Activated CD8-positive, alpha-beta memory T cell treated with anti-CD3 and anti-CD28 coated beads, Interleukin-2, amount 10 ng/mL, durations not matched to agents 7 days and 5 days (primary cell): ENCODE results near the gene HBS1L. TPM values are rescaled to one million over a fixed set of nuclear protein-coding genes. Genes with fewer than 3 reads are reported as not detected.
A peak's percentile ranks its signal among the peaks of the same experiment; 100 is the strongest.

ENCODE experiments used
- ATAC-seq: fragments of 150-1000 bp; cut with Tn5 transposase; one replicate; pipeline ENCODE4 v1.10.0; 2021; ENCODE audit warnings: moderate library complexity
- CTCF ChIA-PET: fragments of 350-600 bp; sonication (Branson Sonifier 250); formaldehyde crosslinking; loops from one replicate; lab custom pipeline; 2021; ENCODE audit warnings: antibody characterized with exemption; lab: Charles Lee
- DNase-seq: peaks from one replicate; pipeline ENCODE4 v3.0.0-alpha.2; 2020
- H3K27ac Mint-ChIP-seq: one replicate; pipeline ENCODE4 v1.8.0; 2021; ENCODE audit warnings: mild to moderate bottlenecking, mixed read lengths
- H3K27me3 Mint-ChIP-seq: one replicate; pipeline ENCODE4 v1.8.0; 2021; ENCODE audit warnings: mixed read lengths
- H3K36me3 Mint-ChIP-seq: one replicate; pipeline ENCODE4 v1.8.0; 2021; ENCODE audit warnings: mild to moderate bottlenecking, mixed read lengths
- H3K4me1 Mint-ChIP-seq: one replicate; pipeline ENCODE4 v1.8.0; 2021; ENCODE audit warnings: mixed read lengths
- H3K4me3 Mint-ChIP-seq: one replicate; pipeline ENCODE4 v1.8.0; 2021; ENCODE audit warnings: mild to moderate bottlenecking, moderate library complexity, mixed read lengths
- H3K9me3 Mint-ChIP-seq: one replicate; pipeline ENCODE4 v1.8.0; 2022; ENCODE audit warnings: low read depth, mixed read lengths
- total RNA-seq, 2 experiments: library from RNA; stranded (reverse); gene quantifications; one replicate each; pipeline ENCODE4 v1.2.3, GENCODE V29; 2021

Gene HBS1L
- total RNA-seq, 2 experiments from 2014 or later = 92.2 to 112 TPM

DNA sequence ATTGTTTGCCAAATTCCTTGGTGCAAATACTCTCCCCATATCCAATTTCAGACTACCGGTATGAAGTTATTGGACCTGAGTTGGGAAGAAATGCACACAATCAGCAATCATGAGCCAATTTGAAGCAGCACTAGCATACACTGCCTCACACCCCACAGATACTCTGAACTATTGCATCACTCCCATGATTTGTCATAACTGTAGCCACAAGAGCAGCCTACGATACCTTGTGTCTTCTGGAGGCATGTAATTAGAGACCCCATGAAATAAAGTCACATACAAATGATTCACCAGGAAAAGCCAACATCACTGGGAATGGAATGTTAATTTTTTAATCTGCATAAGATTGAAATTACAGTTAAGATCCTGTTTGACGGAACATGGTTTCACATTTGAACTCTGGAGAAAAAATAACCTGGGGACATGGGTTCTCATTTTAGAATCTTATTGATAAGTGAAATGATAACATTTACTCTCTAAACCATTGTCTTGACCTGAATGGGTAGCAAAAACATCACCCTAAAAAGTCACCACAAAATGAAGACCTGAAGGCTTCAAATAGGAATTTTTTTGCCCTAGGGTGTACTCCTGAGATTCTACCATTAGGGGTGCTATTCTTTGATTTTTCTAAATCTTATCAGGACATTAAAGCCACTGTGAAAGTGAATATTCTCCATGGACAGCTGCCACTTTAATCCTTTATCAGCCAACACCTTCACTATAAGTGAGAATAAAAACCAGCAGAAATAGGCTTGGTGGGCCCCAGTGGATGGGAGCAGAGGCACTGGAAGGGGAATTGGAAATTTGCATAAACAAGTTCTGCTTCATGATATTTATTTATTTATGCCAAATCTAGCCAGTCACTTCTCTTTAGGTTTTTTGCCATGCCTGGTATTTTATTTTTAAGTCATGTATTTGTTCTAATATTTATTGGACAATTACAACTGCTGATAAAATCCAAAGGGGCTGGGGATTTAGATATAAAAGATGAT lies 34.5 kb upstream of the HBS1L start:
- no peaks in the 10 kb centered on the region for H3K27me3 Mint-ChIP-seq
- peak; percentile 87 for ATAC-seq
- peaks cover 84% of the 10 kb centered on the region for H3K4me1 Mint-ChIP-seq
- H3K4me3 Mint-ChIP-seq = peak overlapping the region; percentile 71
- H3K27ac Mint-ChIP-seq = peak overlapping the region; percentile 89
- H3K36me3 Mint-ChIP-seq = peaks cover 11% of the 10 kb centered on the region
- peak; percentile 79 for DNase-seq
- no peaks in the 10 kb centered on the region for H3K9me3 Mint-ChIP-seq
- CTCF ChIA-PET = interaction anchor here (0.6 to 3.2 kb wide), 22 partner anchors 12 to 120 kb away, joined by 3 to 20 read pairs (median 4); partner anchors contain the start of genes HBS1L and MYB

DNA sequence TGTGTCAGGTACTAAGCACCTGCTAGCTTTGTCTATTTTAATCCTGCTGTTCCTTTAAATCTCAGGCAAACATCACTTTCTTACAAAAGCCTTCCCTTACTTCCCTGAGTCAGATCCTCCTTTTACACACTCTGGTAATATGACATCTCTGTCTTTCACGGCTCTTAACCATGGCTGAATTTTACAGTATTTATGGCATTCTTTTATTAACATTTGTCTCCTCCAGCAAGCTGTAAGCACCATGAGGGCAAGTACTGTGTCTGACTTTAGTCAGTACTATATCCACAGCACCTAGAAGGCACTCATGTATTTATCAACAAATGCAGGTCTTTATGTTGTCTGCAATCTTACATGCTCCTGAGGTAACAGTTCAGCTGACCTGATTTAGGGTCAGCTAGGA lies 33.7 kb upstream of the HBS1L start:
- no peaks in the 10 kb centered on the region for H3K9me3 Mint-ChIP-seq
- DNase-seq = no peak
- no peaks in the 10 kb centered on the region for H3K27me3 Mint-ChIP-seq
- peak overlapping the region; percentile 63 for H3K4me3 Mint-ChIP-seq
- peaks cover 77% of the 10 kb centered on the region for H3K4me1 Mint-ChIP-seq
- ATAC-seq = peak; percentile 17
- CTCF ChIA-PET = interaction anchor here (0.6 to 3.2 kb wide), 20 partner anchors 12 to 121 kb away, joined by 3 to 21 read pairs (median 4); partner anchors contain the start of genes HBS1L and MYB
- H3K36me3 Mint-ChIP-seq = peaks cover 12% of the 10 kb centered on the region
- H3K27ac Mint-ChIP-seq = peak overlapping the region; percentile 89

GRCh38 chr6:135087803-135088202 lies 33.2 kb upstream of the HBS1L start:
- Mint-ChIP-seq H3K36me3 (peaks cover 13% of the 10 kb centered on the region), H3K4me1 (peaks cover 72% of the 10 kb centered on the region), H3K4me3 (peak overlapping the region; percentile 63), H3K27ac (peak overlapping the region; percentile 89), H3K27me3 (no peaks in the 10 kb centered on the region), H3K9me3 (peaks cover 2% of the 10 kb centered on the region)
- CTCF ChIA-PET = interaction anchor here (0.8 to 3.2 kb wide), 23 partner anchors 11 to 121 kb away, joined by 3 to 21 read pairs (median 4); partner anchors contain the start of genes HBS1L and MYB
- ATAC-seq (peak; percentile 41), DNase-seq (peak; percentile 69)

DNA sequence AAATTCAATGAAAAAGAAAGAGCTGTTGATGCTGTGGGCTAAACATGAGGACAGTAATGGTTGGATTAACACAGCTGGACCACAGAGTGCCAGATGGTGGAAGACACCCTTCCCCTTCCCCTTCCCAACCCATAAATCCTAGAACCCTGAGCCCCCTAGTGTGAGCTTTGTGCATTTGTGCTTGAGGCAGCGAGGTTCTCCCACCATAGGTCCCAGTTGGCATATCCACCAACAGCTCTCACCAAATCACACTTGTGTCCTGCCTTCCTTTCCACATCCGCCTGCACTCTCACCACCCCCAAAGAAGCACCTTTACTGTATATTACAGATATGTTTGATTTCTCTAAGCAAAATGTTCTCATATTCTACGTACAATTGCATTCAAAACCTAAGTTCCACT lies 32.8 kb upstream of the HBS1L start:
- Mint-ChIP-seq H3K27me3 (no peaks in the 10 kb centered on the region), H3K9me3 (peaks cover 3% of the 10 kb centered on the region), H3K27ac (peak overlapping the region; percentile 89), H3K4me1 (peaks cover 68% of the 10 kb centered on the region), H3K4me3 (peak overlapping the region; percentile 63), H3K36me3 (peaks cover 11% of the 10 kb centered on the region)
- CTCF ChIA-PET = interaction anchor here (0.8 to 3.2 kb wide), 21 partner anchors 11 to 122 kb away, joined by 3 to 21 read pairs (median 5); partner anchors contain the start of genes HBS1L and MYB
- ATAC-seq (peak; percentile 3), DNase-seq (peak; percentile 53)

GRCh38 chr6:135086414-135086764 lies 31.8 kb upstream of the HBS1L start:
- ATAC-seq (no peak), DNase-seq (no peak)
- peaks cover 61% of the 10 kb centered on the region for H3K4me1 Mint-ChIP-seq
- CTCF ChIA-PET = interaction anchor here (0.7 to 3.2 kb wide), 11 partner anchors 10 to 119 kb away, joined by 3 to 21 read pairs (median 8); partner anchors contain the start of gene HBS1L
- peak overlapping the region; percentile 63 for H3K4me3 Mint-ChIP-seq
- H3K27ac Mint-ChIP-seq = peak overlapping the region; percentile 89
- H3K9me3 Mint-ChIP-seq = peaks cover 8% of the 10 kb centered on the region
- H3K27me3 Mint-ChIP-seq = no peaks in the 10 kb centered on the region
- H3K36me3 Mint-ChIP-seq = peaks cover 17% of the 10 kb centered on the region

- H3K36me3 Mint-ChIP-seq = peaks cover 18% of the 10 kb centered on the region
- H3K4me3 Mint-ChIP-seq = peak overlapping the region; percentile 63
- H3K9me3 Mint-ChIP-seq = peaks cover 8% of the 10 kb centered on the region
- DNase-seq (peak; percentile 44), ATAC-seq (no peak)
- H3K4me1 Mint-ChIP-seq = peaks cover 59% of the 10 kb centered on the region
- CTCF ChIA-PET = interaction anchor here (0.9 to 3.2 kb wide), 11 partner anchors 9 to 146 kb away, joined by 3 to 21 read pairs (median 4); partner anchors contain the start of gene HBS1L
- H3K27me3 Mint-ChIP-seq = no peaks in the 10 kb centered on the region
- H3K27ac Mint-ChIP-seq = peak overlapping the region; percentile 89
These were observed 31.2 kb upstream of the HBS1L start for GRCh38 chr6:135085700-135086413.

DNA sequence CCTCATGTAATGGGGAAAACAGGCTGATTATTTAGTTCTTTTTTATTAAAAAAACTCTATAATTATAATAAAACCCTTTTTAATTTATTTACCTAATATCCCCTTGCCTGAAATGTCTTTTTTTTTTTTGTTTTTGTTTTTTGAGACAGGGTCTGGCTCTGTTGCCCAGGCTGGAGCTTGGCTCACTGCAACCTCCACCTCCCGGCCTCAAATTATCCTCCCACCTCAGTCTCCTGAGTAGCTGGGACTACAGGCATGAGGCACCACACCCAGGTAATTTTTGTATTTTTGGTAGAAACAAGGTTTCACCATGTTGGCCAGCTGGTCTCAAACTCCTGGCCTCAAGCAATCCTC lies 30.3 kb upstream of the HBS1L start:
- H3K27me3 Mint-ChIP-seq = no peaks in the 10 kb centered on the region
- peaks cover 8% of the 10 kb centered on the region for H3K9me3 Mint-ChIP-seq
- H3K4me1 Mint-ChIP-seq = peaks cover 49% of the 10 kb centered on the region
- CTCF ChIA-PET = interaction anchor here (1.2 to 1.7 kb wide), 4 partner anchors 13 to 145 kb away, joined by 3 to 4 read pairs (median 4); no protein-coding TSS in a partner anchor
- ATAC-seq (no peak), DNase-seq (no peak)
- peaks cover 18% of the 10 kb centered on the region for H3K36me3 Mint-ChIP-seq
- H3K4me3 Mint-ChIP-seq = no peak overlapping the region
- no peak overlapping the region for H3K27ac Mint-ChIP-seq

- no peak for ATAC-seq
- peaks cover 43% of the 10 kb centered on the region for H3K4me1 Mint-ChIP-seq
These were observed 29.6 kb upstream of the HBS1L start for GRCh38 chr6:135084001-135084915.

GRCh38 chr6:135081966-135082365 lies 27.3 kb upstream of the HBS1L start:
- CTCF ChIA-PET = interaction anchor here (0.6 to 0.9 kb wide), 2 partner anchors 27 to 63 kb away, joined by 3 read pairs; partner anchors contain the start of gene HBS1L
- no peak overlapping the region for H3K27ac Mint-ChIP-seq
- H3K4me3 Mint-ChIP-seq = no peak overlapping the region
- no peaks in the 10 kb centered on the region for H3K27me3 Mint-ChIP-seq
- ATAC-seq (no peak), DNase-seq (no peak)
- H3K36me3 Mint-ChIP-seq = peaks cover 21% of the 10 kb centered on the region
- peaks cover 8% of the 10 kb centered on the region for H3K9me3 Mint-ChIP-seq
- H3K4me1 Mint-ChIP-seq = peaks cover 20% of the 10 kb centered on the region

More at GRCh38 chr6:135084001-135084915, 29.6 kb upstream of the HBS1L start:
- no peak for DNase-seq
- Mint-ChIP-seq H3K4me3 (no peak overlapping the region), H3K27me3 (no peaks in the 10 kb centered on the region), H3K36me3 (peaks cover 18% of the 10 kb centered on the region), H3K9me3 (peaks cover 8% of the 10 kb centered on the region), H3K27ac (no peak overlapping the region)
- CTCF ChIA-PET = interaction anchor here (0.9 to 1.4 kb wide), 3 partner anchors 99 to 144 kb away, joined by 3 read pairs; no protein-coding TSS in a partner anchor

- no peak for ATAC-seq
- Mint-ChIP-seq H3K36me3 (peaks cover 2% of the 10 kb centered on the region), H3K4me1 (peaks cover 8% of the 10 kb centered on the region), H3K27me3 (no peaks in the 10 kb centered on the region), H3K9me3 (no peaks in the 10 kb centered on the region), H3K27ac (no peak overlapping the region), H3K4me3 (no peak overlapping the region)
- CTCF ChIA-PET = no interaction called here
- DNase-seq = no peak
These were observed 20.4 kb upstream of the HBS1L start for GRCh38 chr6:135075018-135075417.

GRCh38 chr6:135073756-135074393 lies 19.3 kb upstream of the HBS1L start:
- CTCF ChIA-PET = no interaction called here
- Mint-ChIP-seq H3K4me1 (peaks cover 8% of the 10 kb centered on the region), H3K36me3 (peaks cover under 1% of the 10 kb centered on the region), H3K9me3 (no peaks in the 10 kb centered on the region), H3K4me3 (no peak overlapping the region), H3K27ac (no peak overlapping the region), H3K27me3 (no peaks in the 10 kb centered on the region)
- DNase-seq = no peak
- ATAC-seq = no peak

- CTCF ChIA-PET = no interaction called here
- H3K27ac Mint-ChIP-seq = no peak overlapping the region
- no peak for ATAC-seq
These were observed 18.6 kb upstream of the HBS1L start for GRCh38 chr6:135073217-135073616.

More at GRCh38 chr6:135073217-135073616, 18.6 kb upstream of the HBS1L start:
- H3K27me3 Mint-ChIP-seq = no peaks in the 10 kb centered on the region
- H3K36me3 Mint-ChIP-seq = no peaks in the 10 kb centered on the region
- H3K4me3 Mint-ChIP-seq = no peak overlapping the region
- peaks cover 8% of the 10 kb centered on the region for H3K4me1 Mint-ChIP-seq
- no peaks in the 10 kb centered on the region for H3K9me3 Mint-ChIP-seq
- no peak for DNase-seq
